OCI-M2 (cell line): Measurements from ENCODE around the gene ALS2.
A peak's percentile ranks its signal among the peaks of the same experiment; 100 is the strongest.
"Not testable (repeated sequence)": the region's sequence is repeated elsewhere in the genome, so short reads cannot be mapped to it uniquely, and the experiment has no call there.

Source experiments
- DNase-seq: peaks from one replicate; lab custom pipeline; 2025; ENCODE audit not compliant: unreplicated experiment; lab: John Stamatoyannopoulos, UW

Gene ALS2

GRCh38 chr2:201780674-201781493 is at the start of gene ALS2:
Gene ALS2, minus strand, starts transcription at chr2:201780933. Its CDS starts 12,048 bp downstream, at chr2:201768885.
- DNase-seq: peak; percentile 86

- no peak for DNase-seq
These were observed 47.5 kb upstream of the ALS2 start for GRCh38 chr2:201828220-201828619.

- DNase-seq: no peak
These were observed 46.9 kb upstream of the ALS2 start for GRCh38 chr2:201827621-201828020.

GRCh38 chr2:201824212-201824611 is 43.5 kb upstream of the ALS2 start:
- DNase-seq: no peak

GRCh38 chr2:201821080-201821479 is 40.3 kb upstream of the ALS2 start:
- DNase-seq: no peak

- no peak for DNase-seq
These were observed 39.8 kb upstream of the ALS2 start for GRCh38 chr2:201820383-201821007.

GRCh38 chr2:201816657-201817575 is 36.2 kb upstream of the ALS2 start:
- no peak for DNase-seq

GRCh38 chr2:201813996-201814760 is 33.4 kb upstream of the ALS2 start:
- DNase-seq: no peak

- DNase-seq: not testable (repeated sequence)
These were observed 29.9 kb upstream of the ALS2 start for GRCh38 chr2:201810604-201811003.

GRCh38 chr2:201809633-201810032 is 28.9 kb upstream of the ALS2 start:
- DNase-seq: no peak

- DNase-seq: no peak
These were observed 27.3 kb upstream of the ALS2 start for GRCh38 chr2:201808027-201808426.

- DNase-seq: no peak
These were observed 26.8 kb upstream of the ALS2 start for GRCh38 chr2:201807452-201807999.

GRCh38 chr2:201806442-201807170 is 25.9 kb upstream of the ALS2 start, which contains the start of gene CDK15:
Gene CDK15, plus strand, starts transcription at chr2:201806537. Its CDS starts 128 bp downstream, at chr2:201806665.
- no peak for DNase-seq

GRCh38 chr2:201798914-201799285 is 18.2 kb upstream of the ALS2 start:
- DNase-seq: not testable (repeated sequence)

- no peak for DNase-seq
These were observed 17.6 kb upstream of the ALS2 start for GRCh38 chr2:201798252-201798913.

- DNase-seq: no peak
These were observed 16.6 kb upstream of the ALS2 start for GRCh38 chr2:201797175-201797840.

- no peak for DNase-seq
These were observed 15.7 kb upstream of the ALS2 start for GRCh38 chr2:201796478-201796865.

- no peak for DNase-seq
These were observed 15.1 kb upstream of the ALS2 start for GRCh38 chr2:201795607-201796477.
